HK-2 (cell line): ENCODE data around the gene PIKFYVE.
A peak's percentile ranks its signal among the peaks of the same experiment; 100 is the strongest.
"Not testable (repeated sequence)": the region's sequence is repeated elsewhere in the genome, so short reads cannot be mapped to it uniquely, and the experiment has no call there.

Source experiments
- DNase-seq: peaks from one replicate; pipeline ENCODE4 v3.0.0-alpha.2; 2018; ENCODE audit not compliant: unreplicated experiment

PIKFYVE gene

DNA sequence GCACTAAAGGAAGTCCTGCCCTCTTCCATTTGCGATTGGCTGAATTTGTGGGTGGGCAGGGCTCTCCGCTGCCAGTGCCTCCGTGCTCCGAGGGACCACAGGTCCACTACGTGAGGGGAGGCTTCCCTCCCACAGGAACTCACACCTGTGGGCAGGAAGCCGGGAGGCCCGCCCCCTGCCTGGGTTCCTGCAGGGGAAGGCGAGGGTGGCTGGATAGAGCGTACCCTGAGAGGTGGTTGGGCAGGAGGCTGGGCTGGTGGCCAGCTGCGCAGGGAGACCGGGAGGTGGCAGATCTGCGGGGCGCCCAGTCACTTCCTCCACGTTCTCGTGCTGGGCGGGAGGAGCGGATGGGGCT, 93.6 kb downstream of the PIKFYVE start:
- no peak for DNase-seq

DNA sequence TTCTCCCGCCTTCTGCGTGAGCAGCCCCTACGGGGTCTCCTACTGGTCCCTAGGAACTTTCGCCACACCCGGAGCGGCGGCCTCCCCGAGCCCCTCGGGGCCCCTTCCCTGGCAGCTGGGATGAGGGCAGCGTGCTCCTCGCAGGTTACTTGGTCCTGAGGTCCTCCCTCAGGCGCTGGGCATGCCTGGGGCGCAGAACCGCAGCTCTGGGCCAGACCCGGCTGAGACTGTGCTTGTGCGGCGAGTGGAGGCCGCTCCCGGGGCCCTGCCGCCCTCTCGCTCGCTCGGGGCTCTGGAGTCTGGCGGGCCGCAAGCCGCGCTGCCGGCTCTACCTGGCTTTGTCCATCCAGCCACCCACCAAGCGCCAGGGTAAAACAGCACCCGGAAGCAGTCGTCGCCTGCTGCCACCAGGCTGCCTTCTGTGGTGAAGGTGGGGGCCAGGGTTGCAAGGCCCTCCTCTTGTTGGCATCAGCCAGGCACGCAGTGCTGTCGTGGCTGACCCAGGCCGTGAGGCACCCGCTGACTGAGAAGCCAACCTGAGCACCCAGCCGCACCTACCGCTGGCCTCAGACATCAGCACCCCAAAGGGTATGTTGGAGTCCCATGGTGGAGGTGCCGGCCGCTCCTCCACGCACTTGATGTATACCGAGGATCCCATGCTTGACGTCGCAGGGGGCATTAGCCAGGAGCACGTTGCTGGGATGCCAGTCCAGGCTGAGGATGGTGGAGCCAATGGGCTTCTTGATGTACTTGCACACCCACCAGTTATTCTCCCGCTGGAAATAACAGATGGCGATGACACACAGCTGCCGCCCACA, 94.4 kb downstream of the PIKFYVE start:
- no peak for DNase-seq

DNA sequence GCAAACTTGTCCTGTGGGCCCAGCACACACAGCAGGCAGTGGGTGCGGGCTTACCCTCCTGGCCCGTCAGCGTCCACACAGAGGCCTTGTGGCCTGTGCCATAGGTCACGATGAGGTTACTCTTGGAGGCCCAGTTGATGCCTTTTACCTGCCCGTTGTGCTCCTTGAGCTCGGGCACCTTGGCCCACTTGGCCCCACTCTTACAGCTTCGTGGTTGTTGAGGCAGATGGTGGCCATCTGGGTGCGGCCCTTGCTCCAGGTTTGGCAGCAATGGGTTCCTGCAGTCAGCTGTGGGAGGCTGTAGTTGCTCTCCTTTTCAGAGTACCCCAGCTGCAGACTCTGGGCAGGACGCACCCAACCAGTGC, 95.0 kb downstream of the PIKFYVE start:
- no peak for DNase-seq

DNA sequence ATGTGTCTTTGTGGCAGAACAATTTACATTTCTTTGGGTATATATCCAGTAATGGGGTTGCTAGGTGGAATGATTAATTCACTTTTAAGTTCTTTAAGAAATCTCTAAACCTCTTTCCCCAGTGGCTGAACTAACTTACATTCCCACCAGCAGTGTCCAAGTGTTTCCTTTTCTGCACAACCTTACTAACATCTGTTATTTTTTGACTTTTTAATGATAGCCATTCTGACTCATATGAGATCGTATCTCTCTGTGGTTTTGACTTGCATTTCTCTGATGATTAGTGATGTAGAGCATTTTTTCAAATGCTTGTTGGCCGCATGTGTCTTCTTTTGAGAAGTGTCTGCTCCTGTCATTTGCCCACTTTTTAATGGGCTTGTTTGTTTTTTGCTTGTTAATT, 97.4 kb downstream of the PIKFYVE start:
- DNase-seq: no peak

DNA sequence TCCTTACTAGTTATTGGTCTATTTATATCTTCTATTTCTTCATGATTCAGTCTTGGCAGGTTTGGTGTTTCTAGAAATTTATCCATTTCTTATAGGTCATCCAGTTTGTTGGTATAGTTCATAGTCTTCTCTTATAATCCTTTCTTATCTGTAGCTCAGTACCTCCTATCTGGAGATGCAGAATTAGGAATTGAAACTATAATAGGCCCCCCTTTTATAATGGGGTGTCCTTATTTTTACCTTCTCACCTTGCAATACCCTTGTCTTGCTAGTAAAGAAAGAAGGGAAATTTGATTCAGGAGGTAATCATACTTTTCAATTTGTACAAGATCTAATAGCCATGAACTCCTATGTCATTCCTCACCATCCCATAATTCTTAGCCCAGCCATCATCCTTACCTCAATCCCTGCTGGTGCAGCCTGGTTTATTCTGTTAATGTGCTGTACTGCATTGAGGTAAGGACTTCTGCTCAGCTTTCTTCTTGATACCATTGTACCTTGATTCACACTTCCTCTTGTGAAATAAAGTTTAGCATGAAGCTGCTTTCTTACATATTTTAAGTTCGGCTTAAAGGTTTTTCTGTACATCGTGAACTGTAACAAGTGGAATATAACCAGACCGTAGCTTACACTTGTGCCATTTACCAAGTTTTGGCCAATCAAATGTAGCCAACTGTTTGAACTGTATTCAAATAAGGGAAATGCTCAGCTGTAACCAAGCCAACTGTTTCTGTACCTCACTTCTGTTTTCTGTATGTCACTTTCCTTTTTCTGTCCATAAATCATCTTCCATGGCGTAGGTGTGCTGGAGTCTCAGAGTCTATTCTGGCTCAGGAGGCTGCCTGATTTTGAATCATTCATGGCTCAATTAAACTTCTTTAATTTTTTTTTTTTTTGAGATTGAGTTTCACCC, 100.4 kb downstream of the PIKFYVE start:
- DNase-seq: no peak

DNA sequence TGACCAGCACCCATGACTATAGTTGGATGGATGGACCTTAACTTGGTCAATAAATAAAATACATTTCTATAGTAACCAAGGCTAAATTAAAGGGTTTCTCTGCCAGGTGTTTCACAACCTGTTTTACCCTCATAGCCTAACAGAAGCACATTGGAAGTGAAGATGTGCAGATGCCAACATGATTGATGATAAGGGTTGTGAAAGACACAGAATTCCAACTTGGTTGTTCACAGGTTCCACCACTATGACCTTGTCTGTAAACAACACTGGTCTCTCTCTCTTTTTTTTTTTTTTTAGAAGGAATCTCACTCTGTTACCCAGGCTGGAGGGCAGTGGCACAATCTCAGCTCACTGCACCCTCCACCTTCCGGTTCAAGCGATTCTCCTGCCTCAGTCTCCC, 103.0 kb downstream of the PIKFYVE start:
- no peak for DNase-seq

DNA sequence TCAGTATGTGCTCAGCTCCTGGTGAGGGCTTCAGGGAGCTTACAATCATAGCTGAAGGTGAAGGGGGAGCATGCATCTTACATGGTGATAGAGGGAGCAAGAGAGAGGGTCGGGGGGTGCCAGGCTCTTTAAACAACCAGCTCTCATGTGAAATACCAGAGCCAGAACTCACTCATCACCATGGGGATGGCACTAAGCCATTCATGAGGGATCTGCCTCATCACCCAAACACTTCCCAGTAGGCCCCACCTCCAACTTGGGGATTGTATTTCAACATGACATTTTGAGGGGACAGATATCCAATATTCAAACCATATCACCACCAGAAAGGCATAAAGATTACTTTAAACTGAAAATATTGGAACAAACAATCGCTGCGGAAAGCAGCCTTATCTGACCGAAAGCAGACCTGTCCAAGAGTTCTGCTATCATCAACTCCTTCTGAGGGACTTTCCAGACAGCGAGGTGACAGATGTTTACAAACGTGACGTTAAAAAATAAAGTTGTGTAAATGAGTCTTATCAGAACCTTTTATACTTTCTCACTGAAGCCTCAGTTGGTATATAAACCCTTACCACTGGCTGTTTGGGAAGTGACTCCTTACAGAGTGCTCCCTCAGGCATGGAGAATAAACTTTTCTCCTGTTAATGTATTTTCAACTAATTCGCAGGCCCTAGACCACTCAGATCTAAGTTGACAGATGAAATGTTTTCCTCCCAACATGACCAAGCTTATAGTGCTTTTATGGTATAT, 105.0 kb downstream of the PIKFYVE start:
- no peak for DNase-seq

DNA sequence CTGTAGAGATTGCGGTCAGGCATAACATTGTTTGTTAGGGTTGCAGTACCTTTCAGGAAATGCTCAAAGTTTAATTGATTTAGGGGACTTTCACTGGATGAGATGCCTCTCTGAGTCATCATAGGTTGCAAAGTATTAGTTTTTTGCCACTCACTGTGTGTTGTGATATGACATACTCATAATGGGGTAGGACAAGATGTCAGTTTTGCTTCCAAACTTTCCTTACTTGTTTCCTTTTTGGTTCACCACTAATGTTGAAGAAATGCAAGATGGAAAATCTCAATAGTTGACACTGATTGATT, 105.5 kb downstream of the PIKFYVE start:
- no peak for DNase-seq

DNA sequence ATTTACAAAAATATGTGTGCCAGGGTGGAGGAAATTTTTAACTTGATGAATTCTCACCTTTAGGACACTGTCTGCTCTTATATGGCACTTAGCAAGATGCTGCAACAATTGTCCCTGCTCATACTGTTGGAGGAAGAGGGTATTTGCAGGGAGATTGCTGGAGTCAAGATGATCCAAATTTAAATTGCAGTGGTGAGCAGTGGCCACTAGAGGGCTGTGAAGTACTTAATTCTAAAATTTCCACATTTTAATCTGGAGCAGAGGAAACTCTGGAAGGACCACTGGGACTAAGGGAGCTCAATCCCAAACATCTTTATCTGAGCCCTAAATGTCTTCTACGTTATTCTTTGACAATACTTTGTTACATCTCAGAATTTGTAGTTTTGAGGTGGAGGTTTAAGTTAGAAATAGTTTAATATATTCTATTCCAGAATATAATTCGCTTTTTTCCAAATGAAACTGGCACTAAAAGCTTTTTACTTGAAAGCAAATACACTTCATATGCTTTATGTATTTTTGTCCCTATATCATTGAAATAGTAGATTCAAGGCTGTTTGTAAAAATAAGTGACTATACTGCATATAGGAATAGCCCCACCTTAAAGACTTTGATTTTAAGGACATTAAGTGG, 107.5 kb downstream of the PIKFYVE start:
- DNase-seq: peak; percentile 23

DNA sequence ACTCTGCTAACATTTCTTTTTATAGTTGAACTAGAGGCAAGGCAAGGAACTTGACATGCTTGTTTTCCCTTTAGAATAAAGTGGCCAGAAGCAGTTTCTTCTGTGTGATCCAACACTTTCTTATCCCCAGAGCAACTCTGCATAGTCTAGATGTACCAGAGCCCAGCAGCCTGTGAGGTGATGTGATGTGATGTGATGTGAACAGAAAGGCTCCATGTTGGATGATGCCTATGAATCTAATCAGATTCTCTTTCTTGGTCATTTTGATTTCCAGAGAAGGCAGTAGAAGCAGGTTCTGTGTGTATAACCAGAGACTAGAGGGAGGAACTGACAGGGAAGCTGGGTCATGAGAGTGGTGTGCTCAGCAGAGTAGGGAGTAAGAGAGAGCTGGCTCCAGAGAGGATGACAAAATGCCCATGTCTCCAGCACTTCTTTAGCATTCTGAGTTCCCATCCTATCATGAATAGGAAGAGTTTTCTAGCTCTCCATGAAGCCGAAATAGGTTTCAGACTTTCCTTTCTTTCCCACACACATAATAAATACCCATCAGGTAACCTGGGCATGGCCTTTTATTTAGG, 109.5 kb downstream of the PIKFYVE start:
- no peak for DNase-seq

DNA sequence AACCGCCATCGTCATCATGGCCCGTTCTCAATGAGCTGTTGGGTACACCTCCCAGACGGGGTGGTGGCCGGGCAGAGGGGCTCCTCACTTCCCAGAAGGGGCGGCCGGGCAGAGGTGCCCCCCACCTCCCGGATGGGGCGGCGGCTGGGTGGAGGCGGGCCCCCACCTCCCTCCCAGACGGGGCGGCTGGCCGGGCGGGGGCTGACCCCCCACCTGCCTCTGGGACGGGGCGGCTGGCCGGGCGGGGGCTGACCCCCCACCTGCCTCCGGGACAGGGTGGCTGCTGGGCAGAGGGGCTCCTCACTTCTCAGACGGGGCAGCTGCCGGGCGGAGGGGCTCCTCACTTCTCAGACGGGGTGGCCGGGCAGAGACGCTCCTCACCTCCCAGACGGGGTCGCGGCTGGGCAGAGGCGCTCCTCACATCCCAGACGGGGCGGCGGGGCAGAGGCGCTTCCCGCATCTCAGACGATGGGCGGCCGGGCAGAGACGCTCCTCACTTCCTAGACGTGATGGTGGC, 111.3 kb downstream of the PIKFYVE start:
- DNase-seq: not testable (repeated sequence)

DNA sequence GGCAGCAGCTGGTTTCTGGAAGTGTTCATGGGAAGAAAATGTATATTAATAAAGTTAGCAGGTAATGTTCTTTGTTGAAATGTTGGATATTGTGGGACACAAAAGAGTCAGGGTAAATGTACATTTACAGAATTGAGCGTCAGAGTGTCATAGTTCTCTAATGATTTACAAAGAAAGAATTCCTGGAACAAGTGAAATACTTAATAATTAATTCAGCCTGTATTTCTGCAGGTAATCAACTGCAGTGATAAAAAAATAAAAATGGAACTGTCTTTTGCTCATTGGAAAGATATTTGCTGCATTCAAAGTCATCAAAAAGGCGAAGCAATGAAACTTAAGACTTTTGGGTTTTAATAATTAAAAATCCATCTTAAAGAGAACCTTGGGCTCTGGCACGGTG, 113.1 kb downstream of the PIKFYVE start:
- no peak for DNase-seq

DNA sequence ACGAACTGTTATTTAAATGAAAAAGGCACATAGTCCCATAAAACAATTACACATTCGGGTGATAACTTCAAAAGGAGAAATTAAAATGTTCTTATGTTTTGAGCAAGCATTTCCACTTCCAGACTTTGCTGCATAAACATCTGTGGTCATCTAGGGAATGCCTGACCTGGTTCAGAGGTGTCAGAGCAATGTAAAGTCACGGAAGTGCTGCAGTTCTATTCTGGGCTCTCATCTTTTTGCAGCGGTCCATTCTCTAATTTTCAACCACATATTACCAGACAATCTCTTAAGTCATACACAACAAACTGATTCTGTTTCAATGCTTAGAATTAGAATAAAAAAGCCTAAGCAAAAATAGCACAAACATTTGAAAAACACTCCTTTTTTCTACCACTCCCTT, 118.6 kb downstream of the PIKFYVE start:
- no peak for DNase-seq

DNA sequence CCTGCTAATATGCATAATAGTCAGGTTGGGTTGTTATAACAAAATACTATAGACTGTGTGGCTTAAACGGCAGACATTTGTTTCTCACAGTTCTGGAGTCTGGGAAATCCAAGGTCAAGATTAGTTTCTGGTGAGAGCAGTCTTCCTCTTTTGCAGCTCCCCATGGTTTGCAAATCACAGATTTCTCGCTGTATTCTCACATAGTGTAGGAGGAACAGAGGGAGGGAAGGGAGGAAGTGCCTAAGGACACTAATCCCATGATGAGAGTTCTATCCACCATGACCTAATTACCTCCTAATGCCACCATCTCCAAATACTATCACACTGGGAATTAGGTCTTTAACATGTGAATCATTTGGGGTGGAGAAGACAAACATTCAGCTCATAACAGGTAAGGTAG, 120.5 kb downstream of the PIKFYVE start:
- DNase-seq: no peak

DNA sequence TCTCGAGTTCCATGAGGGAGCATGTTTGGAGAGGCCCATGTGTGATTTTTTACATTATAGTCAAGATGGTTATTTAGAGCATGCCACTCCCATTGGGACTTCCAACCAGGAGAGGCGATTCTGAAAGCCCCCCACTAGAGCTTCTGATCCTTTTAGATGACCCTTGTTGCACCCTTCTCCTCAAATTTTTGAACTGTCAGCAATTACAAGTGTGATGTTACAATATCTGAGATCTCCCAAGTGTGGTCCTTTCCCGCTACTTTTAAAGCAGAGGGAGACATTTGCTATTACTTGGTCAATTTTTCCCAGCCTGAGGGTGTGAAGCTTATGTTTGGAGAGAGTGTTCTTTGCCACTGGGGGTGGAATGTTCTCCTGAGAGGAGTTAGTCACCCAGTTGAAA, 123.9 kb downstream of the PIKFYVE start:
- no peak for DNase-seq

DNA sequence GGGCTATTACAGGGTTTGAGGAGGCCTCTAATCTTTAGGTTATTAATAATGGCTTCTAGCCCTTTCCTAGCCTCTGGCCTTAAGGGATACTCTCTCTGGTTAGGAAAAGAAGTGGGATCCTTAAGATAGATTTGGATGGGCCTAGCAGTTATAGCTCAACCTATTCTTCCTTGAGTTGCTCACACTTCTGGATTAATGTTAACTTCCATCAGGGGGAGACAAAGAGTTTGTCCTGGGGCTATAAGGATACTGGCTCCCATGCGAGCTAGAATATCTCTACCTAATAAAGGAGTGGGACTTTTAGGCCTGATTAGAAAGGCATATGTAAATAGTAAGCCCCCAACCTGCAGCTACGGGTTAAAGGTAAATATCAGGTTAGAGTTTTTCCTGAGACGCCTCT, 126.2 kb downstream of the PIKFYVE start:
- no peak for DNase-seq

DNA sequence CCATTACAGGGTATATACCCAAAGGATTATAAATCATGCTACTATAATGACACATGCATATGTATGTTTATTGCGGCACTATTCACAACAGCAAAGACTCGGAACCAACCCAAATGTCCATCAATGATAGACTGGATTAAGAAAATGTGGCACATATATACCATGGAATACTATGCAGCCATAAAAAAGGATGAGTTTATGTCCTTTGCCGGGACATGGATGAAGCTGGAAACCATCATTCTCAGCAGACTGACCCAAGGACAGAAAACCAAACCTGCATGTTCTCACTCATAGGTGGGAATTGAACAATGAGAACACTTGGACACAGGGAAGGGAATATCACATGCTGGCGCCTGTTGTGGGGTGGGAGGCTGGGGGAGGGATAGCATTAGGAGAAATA, 130.7 kb downstream of the PIKFYVE start:
- DNase-seq: not testable (repeated sequence)

DNA sequence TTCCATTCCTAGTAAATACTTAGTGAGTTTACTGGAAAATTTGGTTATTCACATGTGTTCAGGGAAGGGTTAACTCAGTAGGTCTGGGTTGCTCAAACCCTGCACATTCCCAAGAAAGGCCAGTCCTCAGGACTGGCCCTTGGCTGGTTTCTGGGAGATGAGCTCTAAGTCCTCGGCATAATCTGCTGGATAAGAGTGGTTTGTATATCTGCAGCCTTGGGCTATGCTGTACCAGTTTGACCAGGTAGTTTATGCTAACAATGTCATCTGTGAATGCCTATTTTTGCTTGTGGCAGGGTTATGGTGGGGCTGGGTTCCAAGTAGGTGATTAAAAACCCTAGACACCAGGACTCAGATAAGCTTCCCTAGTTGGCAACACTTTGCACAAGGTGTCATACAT, 133.1 kb downstream of the PIKFYVE start:
- DNase-seq: no peak

DNA sequence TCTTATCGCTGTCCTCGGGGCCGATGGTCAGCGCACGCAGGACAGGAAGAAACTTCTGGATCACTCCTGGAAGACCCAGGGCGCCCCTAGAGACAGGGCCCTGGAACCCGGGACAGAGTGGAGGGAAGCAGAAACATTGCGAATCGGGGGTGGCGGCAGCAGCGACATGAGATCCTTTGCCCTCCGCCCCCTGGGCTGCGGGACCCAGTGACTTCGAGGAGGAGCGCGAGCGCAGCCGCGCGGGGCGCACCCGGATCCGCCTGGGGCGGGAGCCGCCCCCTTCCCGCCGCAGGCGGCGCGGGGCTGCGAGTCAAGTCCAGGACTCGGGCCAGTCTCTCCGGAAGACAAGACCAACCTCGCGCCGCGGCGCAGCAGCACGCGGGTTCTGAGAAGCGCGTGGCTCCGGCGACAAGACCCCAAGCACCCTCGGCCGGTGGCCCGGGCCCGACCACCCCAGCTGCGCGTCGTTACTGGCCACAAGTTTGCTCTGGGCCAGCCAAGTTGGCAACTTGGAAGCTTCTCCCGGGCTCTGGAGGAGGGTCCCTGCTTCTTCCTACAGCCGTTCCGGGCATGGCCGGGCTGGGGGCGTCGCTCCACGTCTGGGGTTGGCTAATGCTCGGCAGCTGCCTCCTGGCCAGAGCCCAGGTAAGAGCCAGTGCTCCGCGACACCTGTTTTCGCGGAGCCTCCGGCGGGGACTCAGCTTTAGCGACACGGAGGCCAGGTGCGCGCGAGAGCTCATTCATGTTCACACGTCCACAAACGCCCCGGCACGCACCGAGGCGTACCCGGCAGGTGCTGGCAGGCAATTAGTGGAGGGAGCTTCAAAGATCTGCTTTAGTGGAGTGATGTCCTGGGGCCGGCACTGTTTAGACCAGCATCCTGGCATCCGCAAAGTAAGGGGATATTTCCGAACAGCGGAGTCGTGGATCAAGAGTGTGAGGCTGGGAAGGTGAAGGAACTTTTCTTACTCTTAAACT, 140.7 kb downstream of the PIKFYVE start, which contains the start of gene PTH2R:
TSS of gene PTH2R (plus strand) at position 319 of the 978 bp plus-strand sequence. CDS start at position 571, 252 bp downstream.
- no peak for DNase-seq

DNA sequence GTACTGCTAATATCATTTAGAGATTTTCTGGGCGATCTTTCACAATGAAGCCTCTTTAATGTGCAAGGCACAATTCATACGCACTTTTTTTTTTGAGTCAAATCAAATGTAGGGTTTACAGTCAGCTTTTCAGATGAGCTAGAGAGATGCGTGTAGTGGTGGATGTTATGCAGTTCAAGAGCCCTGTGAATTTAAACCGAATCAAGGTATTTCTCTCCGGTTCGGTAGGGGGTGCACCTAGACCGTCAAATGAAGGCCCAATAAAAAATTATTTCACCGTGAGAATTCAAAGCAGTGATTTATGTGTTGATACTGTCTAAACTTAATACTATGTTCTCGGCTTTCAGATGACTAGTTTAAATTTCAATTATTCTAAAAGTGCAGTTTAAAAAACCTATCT, 141.6 kb downstream of the PIKFYVE start:
- DNase-seq: no peak
